HepG2 (cell line): ENCODE results near the gene ETF1. TPM values are rescaled to one million over a fixed set of nuclear protein-coding genes. Genes with fewer than 3 reads are reported as not detected.

Experiments
- HNRNPLL ChIP-seq: fragments of 200-400 bp; formaldehyde crosslinking; IDR thresholded peaks from 2 replicates; pipeline ENCODE4 v1.6.1; 2017; ENCODE audit warnings: mild to moderate bottlenecking, low read depth, low read length; ENCODE audit not compliant: poor library complexity, severe bottlenecking
- IRF1 ChIP-seq: sonication (generic); formaldehyde crosslinking; IDR thresholded peaks from 2 replicates; pipeline ENCODE4 v1.4.0; 2020; ENCODE audit warnings: low read depth, mild to moderate bottlenecking, missing genetic modification reagents
- POLR2G ChIP-seq: fragments of 200-400 bp; formaldehyde crosslinking; IDR thresholded peaks from 2 replicates; pipeline ENCODE4 v1.6.1; 2018; ENCODE audit warnings: mild to moderate bottlenecking, low read depth, low read length, moderate library complexity
- SNAPC5 ChIP-seq: sonication (generic); formaldehyde crosslinking; IDR thresholded peaks from 2 replicates; pipeline ENCODE4 v1.8.1; 2023; ENCODE audit warnings: mild to moderate bottlenecking, missing genetic modification reagents, borderline replicate concordance
- STAT5B ChIP-seq: sonication (generic); formaldehyde crosslinking; IDR thresholded peaks from 2 replicates; pipeline ENCODE4 v1.4.0; 2020; ENCODE audit warnings: missing genetic modification reagents
- UBTF ChIP-seq: sonication (generic); formaldehyde crosslinking; IDR thresholded peaks from 2 replicates; pipeline ENCODE4 v1.4.0; 2020; ENCODE audit warnings: mild to moderate bottlenecking, missing genetic modification reagents
- ZBED4 ChIP-seq: sonication (generic); formaldehyde crosslinking; IDR thresholded peaks from 2 replicates; pipeline ENCODE4 v1.4.0; 2020; ENCODE audit warnings: missing genetic modification reagents, borderline replicate concordance
- ZBTB43 ChIP-seq: sonication (generic); formaldehyde crosslinking; conservative IDR thresholded peaks from 2 replicates; pipeline ENCODE4 v1.4.0; 2020; ENCODE audit warnings: missing genetic modification reagents
- ZBTB44 ChIP-seq: sonication (generic); formaldehyde crosslinking; IDR thresholded peaks from 2 replicates; pipeline ENCODE4 v1.4.0; 2020; ENCODE audit warnings: missing genetic modification reagents
- ZNF235 ChIP-seq: sonication (generic); formaldehyde crosslinking; IDR thresholded peaks from 2 replicates; pipeline ENCODE4 v1.8.1; 2023; ENCODE audit warnings: mild to moderate bottlenecking, missing genetic modification reagents, borderline replicate concordance
- ZNF337 ChIP-seq: sonication (generic); formaldehyde crosslinking; IDR thresholded peaks from 2 replicates; pipeline ENCODE4 v1.5.1; 2020; ENCODE audit warnings: missing genetic modification reagents, low read depth, mild to moderate bottlenecking, borderline replicate concordance
- ZNF556 ChIP-seq: sonication (generic); formaldehyde crosslinking; IDR thresholded peaks from 2 replicates; pipeline ENCODE4 v1.4.0; 2020; ENCODE audit warnings: mild to moderate bottlenecking, missing genetic modification reagents, borderline replicate concordance
- ZNF878 ChIP-seq: sonication (generic); formaldehyde crosslinking; IDR thresholded peaks from 2 replicates; pipeline ENCODE4 v1.8.1; 2023; ENCODE audit warnings: mild to moderate bottlenecking, missing genetic modification reagents, moderate library complexity
- polyA plus RNA-seq, 8 experiments: library from polyadenylated mRNA; depleted of rRNA in 3 of 8; stranded (reverse) in 7 of 8; unstranded in 1 of 8; fragments of >200 nt; fragmentation: Illumina TruSeq in 4 of 8; extraction: Trizol in 4 of 8; gene quantifications; 2 replicates each; pipeline versions ENCODE4 v1.2.1 to v1.2.3, GENCODE V29; 2011 to 2016; ENCODE audit warnings: low read depth in 4 of 8, missing spikeins in 1 of 8, mixed read lengths in 1 of 8; ENCODE audit not compliant: insufficient read depth in 1 of 8
- total RNA-seq, 5 experiments: library from RNA; depleted of rRNA; stranded (reverse); fragments of >200 nt; fragmentation: Illumina TruSeq; extraction: Trizol; gene quantifications; 2 replicates each; pipeline ENCODE4 v1.2.3, GENCODE V29; 2016; ENCODE audit warnings: low read depth in 1 of 5

The ETF1 gene
- total and polyA plus RNA-seq, 2 of the 13 experiments (the other 11 are each of a cell fraction or from before 2014, with no cell fraction given), result 52.1 to 184 TPM

GRCh38 chr5:138491669-138492559 is 51.1 kb downstream of the ETF1 start (continued):
- peak; percentile 29; the same call in 1 of the 2 replicates for TF ChIP-seq UBTF (CRISPR knock-in tag)
- 0 out of 2 replicates have a peak, but pooled peaks have one; percentile 42 for TF ChIP-seq IRF1 (CRISPR knock-in tag)
- TF ChIP-seq ZNF878 (CRISPR knock-in tag), result no peak
- TF ChIP-seq POLR2G, result peak; percentile 58; the same call in 1 of the 2 replicates
- no peak for TF ChIP-seq STAT5B (CRISPR knock-in tag)
- TF ChIP-seq ZNF337 (CRISPR knock-in tag), result peak; percentile 61; the same call in 1 of the 2 replicates
- TF ChIP-seq ZBTB43, result 0 out of 2 replicates have a peak, but pooled peaks have one; percentile 40
- TF ChIP-seq ZBED4, result peak; percentile 69; the same call in 1 of the 2 replicates
- peak; percentile 37; the same call in 1 of the 2 replicates for TF ChIP-seq ZNF235 (CRISPR knock-in tag)
- TF ChIP-seq ZNF556, result 0 out of 2 replicates have a peak, but pooled peaks have one; percentile 4
- TF ChIP-seq HNRNPLL, result peak; percentile 23
- no peak for TF ChIP-seq ZBTB44
- TF ChIP-seq SNAPC5, result peak; percentile 66; the same call in 1 of the 2 replicates
